Type B pancreatic cell (in vitro differentiated cells): ENCODE results near the gene HPN. TPM values are rescaled to one million over a fixed set of nuclear protein-coding genes. Genes with fewer than 3 reads are reported as not detected.

ENCODE experiments used
- DNase-seq: peaks from one replicate; pipeline ENCODE4 v3.0.0; 2021; ENCODE audit warnings: mixed read lengths; ENCODE audit not compliant: unreplicated experiment; ENCODE audit errors: extremely low spot score
- H3K27ac Mint-ChIP-seq: 2 replicates; pipeline ENCODE4 v1.8.0; 2021; ENCODE audit warnings: mild to moderate bottlenecking, mixed read lengths
- H3K27me3 Mint-ChIP-seq: 2 replicates; pipeline ENCODE4 v1.8.0; 2021; ENCODE audit warnings: mixed read lengths
- H3K36me3 Mint-ChIP-seq: 2 replicates; pipeline ENCODE4 v1.8.0; 2021; ENCODE audit warnings: mixed read lengths
- H3K4me1 Mint-ChIP-seq: one replicate; pipeline ENCODE4 v1.8.0; 2021; ENCODE audit warnings: mixed read lengths; ENCODE audit not compliant: unreplicated experiment
- H3K4me3 Mint-ChIP-seq: 2 replicates; pipeline ENCODE4 v1.8.0; 2021; ENCODE audit warnings: mild to moderate bottlenecking, mixed read lengths
- H3K9me3 Mint-ChIP-seq: 2 replicates; pipeline ENCODE4 v1.8.0; 2021; ENCODE audit warnings: mixed read lengths
- CTCF ChIP-seq: fragments of 200-600 bp; sonication (generic); conservative IDR thresholded peaks from 2 replicates; pipeline ENCODE4 v1.5.0; 2021; ENCODE audit warnings: antibody characterized with exemption, mild to moderate bottlenecking
- total RNA-seq: library from RNA; stranded (reverse); gene quantifications from 2 replicates; pipeline ENCODE4 v1.2.1, GENCODE V29; 2021; ENCODE audit warnings: low replicate concordance

The HPN gene
- total RNA-seq, 1 donor from 2014 or later: 15.1 TPM

DNA sequence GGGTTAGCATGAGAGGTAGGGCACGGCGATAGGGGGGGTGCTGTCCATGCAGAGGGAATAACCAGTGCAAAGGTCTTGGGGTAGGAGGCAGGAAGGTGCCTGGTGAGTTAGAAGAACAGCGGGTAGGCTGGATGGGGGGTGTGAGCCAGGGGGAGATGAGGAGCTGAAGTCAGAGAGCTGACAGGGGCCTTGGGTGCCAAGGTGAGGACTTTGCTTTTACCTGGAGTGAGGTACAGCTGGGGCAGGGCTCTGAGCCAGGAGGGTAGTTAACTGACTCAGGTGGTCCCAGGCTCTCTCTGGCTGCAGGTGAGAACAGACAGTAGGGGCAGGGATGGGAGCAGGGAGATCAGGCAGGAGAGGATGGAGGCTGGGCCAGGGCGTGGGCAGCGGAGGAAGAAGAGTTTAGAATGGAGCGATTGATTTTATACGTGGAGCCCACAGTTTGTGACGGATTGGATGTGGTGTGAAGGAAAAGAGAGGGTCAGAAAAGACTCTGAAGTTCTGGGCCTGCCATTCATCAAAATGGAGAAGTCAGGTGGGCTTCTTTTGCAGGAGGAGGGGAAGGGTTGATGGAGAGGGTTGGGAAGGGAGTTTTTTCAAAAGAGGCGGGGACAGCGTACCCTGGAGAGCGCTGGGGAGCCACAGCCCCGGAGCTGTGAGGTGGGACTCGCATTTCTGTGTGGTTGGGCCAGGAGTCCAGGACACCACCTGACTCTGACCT is 42.6 kb upstream of the HPN start:
- no peak for DNase-seq
- Mint-ChIP-seq H3K27ac (peak overlapping the region; percentile 86), H3K4me3 (peak overlapping the region; percentile 89), H3K9me3 (no peaks in the 10 kb centered on the region), H3K4me1 (peaks cover 34% of the 10 kb centered on the region), H3K27me3 (no peaks in the 10 kb centered on the region), H3K36me3 (no peaks in the 10 kb centered on the region)
- TF ChIP-seq CTCF: no peak

DNA sequence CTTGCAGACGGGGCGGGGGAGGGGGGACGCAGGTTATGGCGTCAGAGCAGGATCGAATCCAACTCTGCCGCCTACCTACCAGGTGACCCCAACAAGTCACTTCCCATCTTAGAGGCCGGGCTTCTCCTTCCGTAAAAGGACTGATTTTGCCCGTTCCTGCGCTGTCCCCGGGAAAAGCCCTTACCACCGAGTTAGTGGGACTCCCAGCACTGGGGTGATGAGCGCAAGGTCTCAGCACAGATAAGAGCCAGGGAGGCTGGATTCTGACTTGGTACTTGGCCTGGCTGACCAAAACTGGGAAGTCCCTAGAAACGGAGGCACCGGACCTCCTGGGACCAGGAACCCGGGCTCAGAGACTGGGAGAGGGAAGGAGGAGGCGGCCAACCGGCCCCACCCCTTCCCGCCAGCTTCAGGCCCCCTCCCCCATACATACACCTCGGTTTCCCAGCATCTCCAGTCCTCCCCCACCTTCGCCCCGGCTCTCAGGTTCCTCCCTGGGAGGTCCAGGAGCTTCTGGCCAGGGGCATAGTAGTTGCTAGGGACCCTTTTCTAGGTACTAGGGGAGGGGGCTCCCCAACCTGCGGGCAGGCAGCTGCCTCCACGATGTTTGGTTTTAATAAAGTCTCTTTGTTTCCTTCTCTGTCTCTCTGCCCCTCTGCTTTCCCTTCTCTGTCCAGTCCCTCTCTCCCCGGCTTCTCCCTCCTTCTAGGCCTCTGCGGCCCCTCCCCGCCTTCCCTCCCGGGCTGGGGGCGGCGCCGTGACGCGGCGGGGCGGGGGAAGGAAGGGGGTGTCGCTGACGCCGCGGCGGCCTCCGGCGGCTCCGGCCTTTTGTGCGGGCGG is 41.8 kb upstream of the HPN start, which contains the start of gene GRAMD1A:
GRAMD1A (plus strand) TSS at position 826 of the 840 bp plus-strand sequence. CDS start 156 bp downstream, outside the sequence.
- H3K9me3 Mint-ChIP-seq: no peaks in the 10 kb centered on the region
- peak; percentile 89 for DNase-seq
- H3K27ac Mint-ChIP-seq: peak within 1 kb of the TSS; percentile 96
- no peaks in the 10 kb centered on the region for H3K36me3 Mint-ChIP-seq
- H3K4me3 Mint-ChIP-seq: peak within 1 kb of the TSS; percentile 95
- no peak for TF ChIP-seq CTCF
- no peaks in the 10 kb centered on the region for H3K27me3 Mint-ChIP-seq
- peaks cover 39% of the 10 kb centered on the region for H3K4me1 Mint-ChIP-seq

DNA sequence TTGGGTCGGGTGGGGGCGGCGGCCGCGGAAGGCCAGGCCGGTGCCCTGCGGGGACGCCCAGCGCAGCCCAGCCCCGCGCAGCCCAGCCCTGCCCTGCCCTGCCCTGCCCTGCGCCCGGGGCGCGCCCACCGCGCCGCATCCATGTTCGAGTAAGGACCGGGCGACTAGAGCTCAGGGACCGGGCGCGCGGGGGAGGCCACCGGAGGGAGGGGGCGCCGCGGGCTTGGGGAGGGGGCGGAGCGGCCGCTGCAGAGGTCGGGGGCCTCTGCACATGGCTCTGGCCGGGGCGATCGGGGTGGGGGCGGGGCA is 41.2 kb upstream of the HPN start:
- no peaks in the 10 kb centered on the region for H3K27me3 Mint-ChIP-seq
- H3K36me3 Mint-ChIP-seq: no peaks in the 10 kb centered on the region

GRCh38 chr19:35000647-35001501 is 40.6 kb upstream of the HPN start:
- Mint-ChIP-seq H3K4me1 (peaks cover 39% of the 10 kb centered on the region), H3K36me3 (no peaks in the 10 kb centered on the region), H3K9me3 (no peaks in the 10 kb centered on the region), H3K4me3 (peak overlapping the region; percentile 95), H3K27ac (peak overlapping the region; percentile 96), H3K27me3 (no peaks in the 10 kb centered on the region)
- TF ChIP-seq CTCF: no peak
- DNase-seq: no peak

More for the DNA sequence above, 41.2 kb upstream of the HPN start:
- no peaks in the 10 kb centered on the region for H3K9me3 Mint-ChIP-seq
- H3K4me3 Mint-ChIP-seq: no peak overlapping the region
- no peak for TF ChIP-seq CTCF
- DNase-seq: no peak
- H3K27ac Mint-ChIP-seq: peak overlapping the region; percentile 86
- peaks cover 39% of the 10 kb centered on the region for H3K4me1 Mint-ChIP-seq

DNA sequence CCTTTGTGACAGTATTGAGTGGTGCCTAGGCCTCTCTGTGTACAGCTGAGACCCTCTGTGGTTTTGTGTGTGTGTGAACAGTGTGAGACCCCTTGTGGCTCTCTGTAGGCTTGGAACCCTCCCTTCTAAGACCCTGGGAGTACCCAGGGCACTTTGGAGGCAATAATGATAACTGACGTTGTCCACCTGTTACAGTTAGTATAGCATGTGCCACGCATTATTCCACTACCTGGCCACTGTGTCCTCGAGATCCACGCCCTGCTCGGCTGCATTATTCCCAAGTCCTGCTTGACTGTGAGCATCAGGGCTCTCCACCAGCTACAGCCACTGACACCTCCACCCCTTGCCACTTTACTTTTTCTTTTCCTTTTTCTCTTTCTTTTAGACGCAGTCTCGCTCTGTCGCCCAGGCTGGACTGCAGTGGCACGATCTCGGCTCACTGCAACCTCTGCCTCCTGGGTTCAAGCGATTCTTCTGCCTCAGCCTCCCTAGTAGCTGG is 39.4 kb upstream of the HPN start:
- no peak for DNase-seq
- Mint-ChIP-seq H3K27ac (peak overlapping the region; percentile 96), H3K27me3 (no peaks in the 10 kb centered on the region), H3K4me1 (peaks cover 44% of the 10 kb centered on the region), H3K36me3 (peaks cover 6% of the 10 kb centered on the region), H3K9me3 (no peaks in the 10 kb centered on the region), H3K4me3 (peak overlapping the region; percentile 95)
- TF ChIP-seq CTCF: no peak
